ENCODE results near the gene PDGFB.

The PDGFB gene

DNA sequence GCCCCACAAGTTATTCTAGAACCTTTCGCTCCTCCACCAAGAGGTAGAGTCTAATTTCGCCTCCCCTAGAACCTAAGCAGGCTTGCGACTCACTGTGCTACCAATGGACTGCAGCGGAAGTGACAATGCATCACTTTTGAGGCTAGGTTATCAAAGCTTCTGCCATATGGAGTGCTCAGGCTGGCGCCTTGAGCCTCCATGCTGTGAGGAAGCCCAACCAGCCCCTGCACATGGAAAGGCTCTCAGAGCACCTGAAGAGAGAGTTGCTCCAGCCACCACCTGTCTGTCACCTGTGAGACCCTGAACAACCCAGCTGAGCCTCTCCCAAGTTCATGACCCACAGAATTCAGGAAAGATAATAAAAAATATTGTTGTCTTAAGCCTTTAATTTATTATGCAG lies 63.0 kb downstream of the PDGFB start:
- ATAC-seq (replicated peaks; ENCODE audit: extremely low read depth, poor library complexity, severe bottlenecking) (no peak), DNase-seq (ENCODE audit: low spot score in 2 of 2) (no peak)
- H3K4me1 Mint-ChIP-seq = peaks cover 45% of the 10 kb centered on the region
- H3K9me3 Mint-ChIP-seq = no peaks in the 10 kb centered on the region
- peaks cover under 1% of the 10 kb centered on the region for H3K36me3 Mint-ChIP-seq (ENCODE audit: insufficient read depth)
- no peak overlapping the region for H3K27ac Mint-ChIP-seq (ENCODE audit: low read depth)
- H3K27me3 Mint-ChIP-seq = no peaks in the 10 kb centered on the region
- H3K4me3 Mint-ChIP-seq = no peak overlapping the region

GRCh38 chr22:39181356-39181755 lies 63.4 kb downstream of the PDGFB start:
- Mint-ChIP-seq H3K4me1 (peaks cover 45% of the 10 kb centered on the region), H3K27me3 (no peaks in the 10 kb centered on the region), H3K4me3 (no peak overlapping the region), H3K27ac (ENCODE audit: low read depth) (no peak overlapping the region), H3K36me3 (ENCODE audit: insufficient read depth) (peaks cover 4% of the 10 kb centered on the region), H3K9me3 (no peaks in the 10 kb centered on the region)
- ATAC-seq (replicated peaks; ENCODE audit: extremely low read depth, poor library complexity, severe bottlenecking) = no peak
- DNase-seq (ENCODE audit: low spot score in 2 of 2) = no peak

DNA sequence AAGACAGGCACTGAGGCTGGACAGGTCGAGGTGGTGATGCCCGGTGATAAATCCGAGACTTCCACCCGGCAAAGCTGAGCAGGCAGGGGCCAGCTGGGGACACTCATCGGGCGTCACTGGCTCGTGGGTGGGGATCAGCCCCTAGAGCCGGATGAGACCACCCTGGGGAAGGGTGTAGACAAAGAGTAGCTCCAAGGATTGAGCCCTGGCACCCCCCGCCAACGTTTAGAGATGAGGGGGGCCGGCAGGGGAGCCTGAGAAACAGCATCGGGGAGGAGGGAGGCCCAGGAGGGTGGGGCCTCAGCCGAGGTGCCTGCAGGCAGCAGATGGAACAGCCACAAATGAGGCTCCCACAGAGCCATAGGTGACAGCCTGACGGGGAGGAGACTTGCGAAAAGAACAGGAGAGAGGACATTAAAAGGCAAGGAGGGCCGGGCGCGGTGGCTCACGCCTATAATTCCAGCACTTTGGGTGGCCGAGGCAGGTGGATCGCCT lies 64.9 kb downstream of the PDGFB start:
- Mint-ChIP-seq H3K9me3 (no peaks in the 10 kb centered on the region), H3K4me3 (no peak overlapping the region), H3K36me3 (ENCODE audit: insufficient read depth) (peaks cover 6% of the 10 kb centered on the region), H3K27ac (ENCODE audit: low read depth) (peak overlapping the region; percentile 71), H3K27me3 (no peaks in the 10 kb centered on the region), H3K4me1 (peaks cover 54% of the 10 kb centered on the region)
- ATAC-seq (replicated peaks; ENCODE audit: extremely low read depth, poor library complexity, severe bottlenecking) (no peak), DNase-seq (ENCODE audit: low spot score in 2 of 2) (no peak)

DNA sequence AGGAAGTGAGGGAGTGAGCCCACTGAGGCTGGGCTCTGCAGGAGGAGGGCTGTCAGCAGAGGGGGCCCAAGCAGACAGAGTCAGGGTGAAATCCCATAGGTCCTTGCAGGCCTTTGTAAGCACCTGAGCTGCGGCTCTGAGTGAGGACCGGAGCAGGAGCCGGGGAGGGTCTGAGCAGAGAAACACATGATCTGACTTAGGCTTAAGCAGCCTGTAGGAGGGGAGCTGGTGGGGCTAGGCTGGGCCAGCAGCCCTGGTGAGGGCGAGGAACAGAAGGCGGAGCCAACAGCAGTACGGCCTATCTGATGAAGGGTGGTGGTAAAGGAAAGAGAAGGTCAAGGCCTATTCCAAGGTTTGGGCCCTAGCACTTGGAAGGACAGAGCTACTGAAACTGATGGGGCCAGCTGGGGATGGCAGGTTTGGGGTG lies 65.4 kb downstream of the PDGFB start:
- Mint-ChIP-seq H3K9me3 (no peaks in the 10 kb centered on the region), H3K36me3 (ENCODE audit: insufficient read depth) (peaks cover 10% of the 10 kb centered on the region), H3K27ac (ENCODE audit: low read depth) (peak overlapping the region; percentile 71), H3K4me1 (peaks cover 58% of the 10 kb centered on the region), H3K27me3 (no peaks in the 10 kb centered on the region), H3K4me3 (no peak overlapping the region)
- ATAC-seq (replicated peaks; ENCODE audit: extremely low read depth, poor library complexity, severe bottlenecking) (no peak), DNase-seq (ENCODE audit: low spot score in 2 of 2) (no peak)

- Mint-ChIP-seq H3K4me3 (peak overlapping the region; percentile 47), H3K4me1 (peaks cover 68% of the 10 kb centered on the region), H3K27me3 (no peaks in the 10 kb centered on the region), H3K36me3 (ENCODE audit: insufficient read depth) (peaks cover 17% of the 10 kb centered on the region), H3K9me3 (no peaks in the 10 kb centered on the region), H3K27ac (ENCODE audit: low read depth) (peak overlapping the region; percentile 77)
- DNase-seq (ENCODE audit: low spot score in 2 of 2) = no peak
- no peak for ATAC-seq (replicated peaks; ENCODE audit: extremely low read depth, poor library complexity, severe bottlenecking)
Observed at GRCh38 chr22:39178206-39179111, 66.3 kb downstream of the PDGFB start.

- H3K27ac Mint-ChIP-seq (ENCODE audit: low read depth) = peak overlapping the region; percentile 77
Observed at GRCh38 chr22:39177791-39178190, 67.0 kb downstream of the PDGFB start.

GRCh38 chr22:39177456-39177775 lies 67.4 kb downstream of the PDGFB start:
- H3K9me3 Mint-ChIP-seq = no peaks in the 10 kb centered on the region
- H3K4me3 Mint-ChIP-seq = peak overlapping the region; percentile 47
- H3K27me3 Mint-ChIP-seq = no peaks in the 10 kb centered on the region
- peak overlapping the region; percentile 77 for H3K27ac Mint-ChIP-seq (ENCODE audit: low read depth)
- ATAC-seq (replicated peaks; ENCODE audit: extremely low read depth, poor library complexity, severe bottlenecking) (no peak), DNase-seq (ENCODE audit: low spot score in 2 of 2) (no peak)
- H3K4me1 Mint-ChIP-seq = peaks cover 72% of the 10 kb centered on the region
- H3K36me3 Mint-ChIP-seq (ENCODE audit: insufficient read depth) = peaks cover 17% of the 10 kb centered on the region

More at GRCh38 chr22:39177791-39178190, 67.0 kb downstream of the PDGFB start:
- DNase-seq (ENCODE audit: low spot score in 2 of 2) (no peak), ATAC-seq (replicated peaks; ENCODE audit: extremely low read depth, poor library complexity, severe bottlenecking) (no peak)
- Mint-ChIP-seq H3K9me3 (no peaks in the 10 kb centered on the region), H3K4me1 (peaks cover 74% of the 10 kb centered on the region), H3K36me3 (ENCODE audit: insufficient read depth) (peaks cover 17% of the 10 kb centered on the region), H3K4me3 (peak overlapping the region; percentile 47), H3K27me3 (no peaks in the 10 kb centered on the region)

DNA sequence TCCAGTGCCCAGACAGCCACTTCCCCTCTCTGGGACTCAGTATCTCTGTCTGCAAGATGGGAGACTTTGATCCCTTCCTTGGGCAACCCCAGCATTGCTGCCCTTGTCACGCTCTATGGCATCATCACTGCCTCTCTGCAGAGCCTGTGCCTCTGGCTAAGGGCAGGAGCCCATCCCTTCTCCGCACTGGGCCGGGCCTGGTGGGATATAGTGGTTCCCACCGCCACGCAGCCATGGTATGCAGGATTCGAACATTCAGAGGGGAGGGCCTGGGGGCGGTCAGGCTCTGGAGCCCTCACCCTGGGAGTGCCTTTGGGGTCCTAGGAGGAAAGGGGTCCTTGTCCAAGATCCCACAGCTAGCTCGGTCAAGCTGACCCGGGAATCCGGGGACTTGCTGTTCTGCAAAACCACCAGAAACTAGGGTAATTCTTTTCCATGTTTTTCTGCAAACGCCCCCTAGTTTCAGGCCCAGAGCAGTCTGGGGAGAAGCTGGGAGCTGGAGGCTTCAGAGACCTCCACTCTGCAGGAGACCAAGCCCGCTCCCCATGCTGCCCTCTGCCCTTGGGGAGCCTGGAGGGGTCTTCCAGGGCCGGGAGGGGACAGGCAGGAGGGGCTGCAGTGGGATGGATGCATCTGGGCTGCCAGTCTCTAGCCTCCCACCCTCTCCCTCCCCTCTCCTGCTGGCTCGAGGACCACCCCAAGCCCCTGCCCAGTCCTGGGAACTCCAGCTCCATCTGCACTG lies 67.9 kb downstream of the PDGFB start:
- peaks cover 19% of the 10 kb centered on the region for H3K36me3 Mint-ChIP-seq (ENCODE audit: insufficient read depth)
- H3K4me3 Mint-ChIP-seq = no peak overlapping the region
- peaks cover 71% of the 10 kb centered on the region for H3K4me1 Mint-ChIP-seq
- H3K9me3 Mint-ChIP-seq = no peaks in the 10 kb centered on the region
- H3K27ac Mint-ChIP-seq (ENCODE audit: low read depth) = peak overlapping the region; percentile 77
- DNase-seq (ENCODE audit: low spot score in 2 of 2) = no peak
- no peaks in the 10 kb centered on the region for H3K27me3 Mint-ChIP-seq
- ATAC-seq (replicated peaks; ENCODE audit: extremely low read depth, poor library complexity, severe bottlenecking) = no peak

- Mint-ChIP-seq H3K36me3 (ENCODE audit: insufficient read depth) (peaks cover 23% of the 10 kb centered on the region), H3K9me3 (no peaks in the 10 kb centered on the region), H3K4me3 (no peak overlapping the region), H3K4me1 (peaks cover 75% of the 10 kb centered on the region), H3K27me3 (no peaks in the 10 kb centered on the region), H3K27ac (ENCODE audit: low read depth) (peak overlapping the region; percentile 77)
- no peak for DNase-seq (ENCODE audit: low spot score in 2 of 2)
- ATAC-seq (replicated peaks; ENCODE audit: extremely low read depth, poor library complexity, severe bottlenecking) = no peak
Observed at GRCh38 chr22:39176143-39176713, 68.6 kb downstream of the PDGFB start.

DNA sequence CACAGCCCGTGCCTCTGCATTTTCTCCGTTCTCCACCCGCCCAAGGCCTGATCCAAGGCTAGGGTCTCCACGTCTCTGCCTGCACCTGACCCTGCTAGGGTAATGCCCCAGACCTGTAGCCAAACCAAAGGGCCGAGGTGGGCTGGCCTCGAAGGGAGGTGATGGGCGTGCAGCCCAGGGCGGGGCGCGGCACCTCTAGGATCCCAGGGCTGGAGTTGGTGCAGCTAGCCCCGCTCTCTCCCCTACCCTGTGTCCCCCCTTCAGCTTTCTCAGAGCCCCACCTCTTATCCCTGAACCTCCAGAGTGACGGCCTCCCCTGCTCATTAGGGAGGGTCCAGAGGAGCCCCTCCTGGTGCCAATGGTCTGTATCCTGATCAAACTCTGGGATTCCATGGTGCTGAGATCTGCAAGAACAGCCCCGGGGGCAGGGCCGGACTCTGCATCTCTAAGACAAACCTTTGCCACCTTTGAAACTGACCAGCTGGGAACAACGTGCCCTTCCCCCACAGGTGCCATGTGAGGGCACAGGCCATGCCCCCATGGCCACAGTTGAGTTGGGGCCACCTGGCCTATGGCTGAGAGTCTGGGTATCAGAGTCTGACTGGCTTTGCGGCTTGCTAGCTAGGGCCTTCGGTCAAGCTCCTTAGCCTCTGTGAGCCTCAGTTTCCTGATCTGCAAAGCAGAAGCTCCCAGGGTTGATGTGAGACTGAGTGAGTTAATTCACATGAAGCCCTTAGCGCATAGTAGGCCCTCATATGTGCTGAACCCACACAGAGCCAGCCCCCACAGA lies 69.2 kb downstream of the PDGFB start:
- ATAC-seq (replicated peaks; ENCODE audit: extremely low read depth, poor library complexity, severe bottlenecking) (no peak), DNase-seq (ENCODE audit: low spot score in 2 of 2) (no peak)
- Mint-ChIP-seq H3K9me3 (no peaks in the 10 kb centered on the region), H3K27ac (ENCODE audit: low read depth) (peak overlapping the region; percentile 97), H3K27me3 (no peaks in the 10 kb centered on the region), H3K36me3 (ENCODE audit: insufficient read depth) (peaks cover 23% of the 10 kb centered on the region), H3K4me1 (peaks cover 74% of the 10 kb centered on the region), H3K4me3 (peak overlapping the region; percentile 75)

DNA sequence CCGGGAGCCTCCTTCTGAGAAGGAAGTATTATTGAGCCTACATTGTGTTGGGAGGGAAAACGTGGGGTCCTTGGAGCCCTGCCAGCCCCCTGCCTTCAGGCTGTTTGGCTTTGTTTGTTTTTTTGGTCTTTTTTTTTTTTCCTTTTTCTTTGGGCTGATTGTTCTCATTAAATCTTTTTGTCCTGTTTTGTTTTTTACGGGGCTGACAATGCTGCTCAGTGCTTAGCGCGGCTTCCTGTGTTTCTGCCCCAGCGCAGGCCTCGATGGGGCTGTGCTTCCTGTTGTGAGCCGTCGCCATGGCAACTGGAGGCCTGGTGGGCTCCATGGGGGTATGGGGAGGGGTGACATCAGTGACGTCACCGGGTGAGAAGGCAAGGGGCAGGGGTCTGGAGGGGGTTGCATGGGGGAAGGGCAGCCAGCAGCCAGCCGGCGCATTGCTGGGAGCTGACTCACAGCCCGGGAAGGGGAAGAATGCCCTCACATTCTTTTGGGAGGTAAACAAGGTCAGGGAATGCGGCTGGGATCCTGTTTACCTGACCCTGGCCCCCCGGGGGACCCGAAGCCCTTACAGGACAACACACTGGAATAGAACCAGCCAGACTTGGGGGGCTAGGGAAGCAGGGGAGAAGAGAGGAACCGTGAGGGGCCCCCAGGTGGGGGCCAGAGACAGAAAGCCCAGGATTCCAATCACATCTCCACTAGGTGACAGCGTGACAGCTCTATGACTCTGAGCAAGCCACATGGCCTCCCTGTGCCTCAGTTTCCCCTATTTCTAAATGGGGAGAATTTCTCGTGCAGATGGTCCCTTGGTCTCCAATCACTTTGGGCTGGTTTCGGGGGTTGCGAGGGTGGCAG lies 70.1 kb downstream of the PDGFB start:
- ATAC-seq (replicated peaks; ENCODE audit: extremely low read depth, poor library complexity, severe bottlenecking) (peak; percentile 71), DNase-seq (ENCODE audit: low spot score in 2 of 2) (peak; percentile 64 to 81)
- Mint-ChIP-seq H3K4me1 (peaks cover 74% of the 10 kb centered on the region), H3K9me3 (no peaks in the 10 kb centered on the region), H3K36me3 (ENCODE audit: insufficient read depth) (peaks cover 24% of the 10 kb centered on the region), H3K27me3 (peaks cover 5% of the 10 kb centered on the region), H3K27ac (ENCODE audit: low read depth) (peak overlapping the region; percentile 97), H3K4me3 (peak overlapping the region; percentile 75)

All from central memory CD8-positive, alpha-beta T cell (primary cell).